GM18858 (cell line): ENCODE measurements around the gene SLC26A9.

Source experiments
- ATAC-seq: cut with Tn5 transposase; IDR thresholded peaks from one replicate; pipeline ENCODE4 v1.9.1; 2021; ENCODE audit not compliant: unreplicated experiment

The SLC26A9 gene, protein sequence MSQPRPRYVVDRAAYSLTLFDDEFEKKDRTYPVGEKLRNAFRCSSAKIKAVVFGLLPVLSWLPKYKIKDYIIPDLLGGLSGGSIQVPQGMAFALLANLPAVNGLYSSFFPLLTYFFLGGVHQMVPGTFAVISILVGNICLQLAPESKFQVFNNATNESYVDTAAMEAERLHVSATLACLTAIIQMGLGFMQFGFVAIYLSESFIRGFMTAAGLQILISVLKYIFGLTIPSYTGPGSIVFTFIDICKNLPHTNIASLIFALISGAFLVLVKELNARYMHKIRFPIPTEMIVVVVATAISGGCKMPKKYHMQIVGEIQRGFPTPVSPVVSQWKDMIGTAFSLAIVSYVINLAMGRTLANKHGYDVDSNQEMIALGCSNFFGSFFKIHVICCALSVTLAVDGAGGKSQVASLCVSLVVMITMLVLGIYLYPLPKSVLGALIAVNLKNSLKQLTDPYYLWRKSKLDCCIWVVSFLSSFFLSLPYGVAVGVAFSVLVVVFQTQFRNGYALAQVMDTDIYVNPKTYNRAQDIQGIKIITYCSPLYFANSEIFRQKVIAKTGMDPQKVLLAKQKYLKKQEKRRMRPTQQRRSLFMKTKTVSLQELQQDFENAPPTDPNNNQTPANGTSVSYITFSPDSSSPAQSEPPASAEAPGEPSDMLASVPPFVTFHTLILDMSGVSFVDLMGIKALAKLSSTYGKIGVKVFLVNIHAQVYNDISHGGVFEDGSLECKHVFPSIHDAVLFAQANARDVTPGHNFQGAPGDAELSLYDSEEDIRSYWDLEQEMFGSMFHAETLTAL

DNA sequence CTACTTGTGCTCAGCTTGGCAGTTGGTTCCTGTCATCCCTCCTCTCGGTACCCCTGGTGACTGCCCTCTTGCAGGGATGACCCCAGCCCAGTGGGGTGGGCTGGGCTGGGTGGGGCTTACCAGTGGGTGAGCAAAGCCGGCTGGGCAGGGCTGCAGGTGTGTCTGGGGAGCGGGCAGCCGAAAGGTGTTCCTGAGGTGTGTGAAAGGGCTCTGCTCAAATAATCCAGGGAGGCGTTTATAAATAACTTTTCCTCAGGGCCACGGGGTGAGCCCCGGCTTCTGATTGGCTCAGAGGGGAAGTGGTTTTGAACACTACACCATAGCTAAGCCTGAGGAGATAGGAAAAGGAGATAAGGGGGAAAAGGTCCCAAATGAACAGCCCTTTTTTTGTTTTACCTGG lies at the start of gene SLC26A9:
TSS of gene SLC26A9 (minus strand) at position 212 of the 400 bp plus-strand sequence. CDS start 7,636 bp downstream, outside the sequence.
- no peak for ATAC-seq

GRCh38 chr1:205992218-205992882 lies 49.1 kb upstream of the SLC26A9 start:
- no peak for ATAC-seq

DNA sequence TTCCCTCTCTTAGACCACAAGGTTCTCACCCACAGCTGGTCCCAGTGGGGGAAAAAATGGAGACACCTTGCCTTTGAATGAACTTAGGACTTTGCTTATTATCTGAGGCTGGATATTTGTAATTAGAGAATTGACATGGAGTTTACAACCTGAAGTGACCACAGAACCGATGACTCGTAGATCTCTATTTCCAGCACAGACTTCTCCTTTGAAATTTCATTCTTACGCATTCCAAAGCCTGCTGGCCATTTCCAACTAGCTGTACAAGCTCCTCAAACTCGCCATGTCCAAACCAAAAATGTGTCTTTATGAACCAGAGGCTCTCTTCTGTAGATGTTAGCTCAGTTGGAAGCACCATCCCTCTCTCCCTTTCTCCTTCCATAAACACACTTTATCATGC lies 48.0 kb upstream of the SLC26A9 start:
- ATAC-seq = no peak

DNA sequence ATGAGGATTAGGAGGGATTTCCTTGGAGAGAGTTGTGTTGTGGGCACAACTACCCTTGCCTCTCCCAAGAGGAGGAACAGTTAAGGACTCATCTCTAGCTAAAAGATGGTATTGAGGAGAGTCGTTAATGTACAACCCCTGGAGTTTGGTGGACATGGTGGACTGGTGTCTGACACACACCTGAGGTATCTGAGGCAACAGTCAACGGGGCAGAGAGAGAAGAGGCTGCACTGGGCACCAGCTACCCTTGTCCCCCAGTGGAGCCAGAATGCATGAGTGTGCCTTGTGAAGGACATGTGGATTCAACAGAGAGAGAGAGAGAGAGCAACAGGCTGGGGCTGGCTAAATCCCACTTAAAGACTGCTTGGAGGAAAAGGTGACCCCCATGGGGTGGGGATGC lies 47.0 kb upstream of the SLC26A9 start:
- no peak for ATAC-seq

GRCh38 chr1:205989786-205990185 lies 46.5 kb upstream of the SLC26A9 start:
- ATAC-seq = no peak

DNA sequence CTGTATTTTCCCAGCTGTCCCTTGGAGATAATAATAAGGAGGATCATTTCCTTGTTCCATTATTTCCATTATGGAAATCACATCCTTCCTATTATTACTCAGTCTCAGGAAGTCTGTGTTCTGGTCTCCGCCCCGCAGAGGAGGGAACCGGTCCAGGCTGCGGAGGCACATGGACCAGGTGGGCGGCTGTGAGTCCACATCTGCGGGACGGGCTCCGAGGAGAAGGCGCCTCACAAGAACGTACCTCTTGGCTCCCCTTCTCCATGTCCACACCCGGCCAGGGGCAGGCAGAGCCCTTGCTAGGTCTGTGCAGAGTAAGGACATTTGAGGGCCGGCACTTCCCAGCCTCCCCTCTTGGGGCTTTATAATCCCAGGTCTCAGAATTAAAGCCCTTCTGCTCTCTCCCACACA lies 45.3 kb upstream of the SLC26A9 start:
- no peak for ATAC-seq

- no peak for ATAC-seq
Observed at GRCh38 chr1:205986861-205987260, 43.6 kb upstream of the SLC26A9 start.

DNA sequence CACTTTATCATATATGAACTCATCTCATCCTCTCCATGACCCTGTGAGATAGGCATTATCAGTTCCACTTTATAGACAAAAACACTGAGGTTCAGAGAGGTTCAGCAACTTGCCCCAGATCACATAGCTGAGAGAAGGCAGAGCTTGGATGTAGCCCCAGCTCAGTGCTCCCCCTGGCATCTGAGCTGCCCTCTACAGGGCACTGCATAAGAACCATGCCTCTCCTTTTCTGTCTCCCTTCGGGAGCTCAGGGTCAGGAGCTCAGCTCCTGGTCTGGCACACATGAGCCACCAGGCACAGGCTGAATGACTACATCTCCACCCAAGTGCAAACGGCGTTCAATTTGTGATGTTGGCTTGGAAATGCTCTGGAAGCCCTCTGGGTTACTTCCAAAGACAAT lies 43.0 kb upstream of the SLC26A9 start:
- ATAC-seq = no peak

DNA sequence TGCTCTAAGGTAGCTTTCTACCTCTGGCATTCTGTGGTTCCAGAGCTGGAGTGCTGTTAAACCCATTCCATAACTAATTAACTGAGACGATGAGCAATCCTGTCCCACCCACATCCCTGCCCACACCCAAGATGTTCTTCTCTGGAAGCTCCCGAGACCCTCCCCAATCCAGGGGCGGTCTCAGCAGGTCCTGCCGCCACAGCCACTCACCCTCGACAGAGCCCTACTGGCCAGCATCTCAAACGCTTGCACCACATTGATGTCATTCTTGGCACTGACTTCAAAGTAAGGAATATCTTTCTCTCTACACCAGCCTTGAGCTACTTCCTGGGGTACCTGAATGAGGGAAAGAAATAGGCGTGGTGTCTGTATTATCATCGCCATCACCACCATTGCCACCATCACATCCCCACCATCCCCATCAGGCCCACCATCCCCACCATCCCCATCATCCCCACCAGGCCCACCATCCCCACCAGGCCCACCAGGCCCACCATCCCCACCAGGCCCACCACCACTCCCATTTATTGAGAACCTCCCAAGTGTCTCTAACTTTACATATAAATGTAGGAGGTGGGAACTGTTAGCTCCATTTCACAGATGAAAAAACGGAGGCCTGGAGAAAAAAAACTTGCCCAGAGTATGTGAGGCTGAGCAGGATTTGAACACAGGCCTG lies 42.2 kb upstream of the SLC26A9 start:
- ATAC-seq = no peak

DNA sequence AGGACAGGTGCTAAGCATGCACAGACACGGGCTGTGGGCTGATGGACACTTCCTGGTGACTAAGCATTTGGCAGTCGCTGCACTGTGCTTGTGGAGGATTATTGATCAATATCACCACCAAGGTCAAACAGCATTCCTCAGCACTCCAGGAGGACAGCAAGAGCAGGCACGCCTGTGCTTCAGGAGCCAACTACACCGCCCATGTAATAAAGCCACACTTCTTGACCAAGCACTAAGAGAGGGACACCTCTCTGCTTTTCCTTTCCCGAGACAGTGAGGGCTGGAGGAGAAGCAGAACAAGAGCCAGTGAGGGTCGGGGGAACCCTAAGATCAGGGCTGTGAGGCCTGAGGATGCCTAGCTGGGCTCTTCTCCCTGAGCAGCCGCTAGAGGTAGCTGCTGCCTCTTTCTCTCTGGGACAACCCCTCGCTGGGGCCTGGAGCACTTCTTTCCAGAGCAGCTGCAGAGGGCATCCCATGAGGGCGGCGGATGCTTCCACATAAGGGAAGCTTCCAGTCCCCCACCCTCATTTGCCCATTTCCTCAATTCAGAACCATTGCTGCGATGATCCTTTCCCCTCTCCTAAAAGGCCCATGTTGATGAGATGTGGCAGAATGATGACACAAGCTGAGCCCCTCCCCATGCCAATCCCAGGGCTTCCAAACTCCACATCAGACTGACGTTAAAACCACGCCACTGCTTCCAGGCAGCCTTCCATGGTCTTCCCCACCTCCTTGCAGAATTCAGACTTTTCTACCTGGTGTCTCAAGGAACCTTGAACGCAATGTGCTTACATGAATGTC lies 40.9 kb upstream of the SLC26A9 start:
- no peak for ATAC-seq

- ATAC-seq = no peak
Observed at GRCh38 chr1:205981257-205981656, 38.0 kb upstream of the SLC26A9 start.

GRCh38 chr1:205980237-205980870 lies 37.1 kb upstream of the SLC26A9 start:
- no peak for ATAC-seq

- ATAC-seq = no peak
Observed at GRCh38 chr1:205979301-205979700, 36.0 kb upstream of the SLC26A9 start.

DNA sequence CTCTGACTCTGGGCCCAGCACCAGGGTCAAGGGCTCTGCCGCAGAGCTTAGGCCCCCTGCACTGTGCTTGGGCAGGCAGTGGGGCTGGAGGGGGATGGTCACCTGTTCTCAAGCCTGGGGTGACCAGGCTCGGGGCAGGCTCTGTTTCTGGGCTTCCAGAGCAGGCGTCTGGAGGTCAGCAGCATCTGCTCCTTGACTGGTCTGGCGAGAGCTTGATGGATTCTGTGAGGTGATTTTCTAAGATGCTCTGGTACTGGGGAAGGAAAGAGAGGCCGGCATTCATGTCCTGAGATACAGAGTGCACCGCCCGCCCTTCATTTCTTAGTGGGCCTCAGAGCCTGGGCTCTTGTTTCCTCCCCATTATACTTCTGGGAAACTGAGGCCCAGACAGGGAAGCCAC lies 35.4 kb upstream of the SLC26A9 start:
- no peak for ATAC-seq

DNA sequence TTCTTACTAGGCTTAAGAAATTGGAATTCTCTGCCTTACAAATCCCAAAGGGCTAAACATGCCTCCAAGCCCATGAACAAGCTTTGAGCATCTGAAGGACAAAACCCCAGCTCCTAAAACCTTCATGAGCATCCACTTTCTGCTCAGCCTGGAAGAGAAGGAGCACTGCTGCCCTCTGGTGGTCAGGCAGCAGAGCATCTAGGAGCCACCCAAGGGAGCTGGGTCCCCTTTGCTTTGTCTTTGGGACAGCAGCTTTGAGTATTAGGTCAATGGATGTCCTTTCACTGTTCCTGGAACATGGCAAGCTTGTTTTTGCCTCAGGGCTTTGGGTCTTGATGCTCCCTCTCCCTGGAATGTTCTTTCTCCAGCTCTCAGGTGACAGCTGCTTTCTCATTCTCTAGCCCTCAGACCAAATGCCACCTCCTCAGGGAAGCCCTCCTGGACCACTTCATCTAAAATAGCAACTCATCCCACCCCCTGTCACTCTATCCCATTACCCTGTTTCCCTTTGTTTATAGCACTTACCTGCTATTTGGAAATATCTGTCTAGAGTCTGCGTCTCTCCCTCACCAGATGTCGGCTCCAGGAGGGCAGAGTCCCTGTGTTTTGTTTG lies 34.3 kb upstream of the SLC26A9 start:
- ATAC-seq = no peak

DNA sequence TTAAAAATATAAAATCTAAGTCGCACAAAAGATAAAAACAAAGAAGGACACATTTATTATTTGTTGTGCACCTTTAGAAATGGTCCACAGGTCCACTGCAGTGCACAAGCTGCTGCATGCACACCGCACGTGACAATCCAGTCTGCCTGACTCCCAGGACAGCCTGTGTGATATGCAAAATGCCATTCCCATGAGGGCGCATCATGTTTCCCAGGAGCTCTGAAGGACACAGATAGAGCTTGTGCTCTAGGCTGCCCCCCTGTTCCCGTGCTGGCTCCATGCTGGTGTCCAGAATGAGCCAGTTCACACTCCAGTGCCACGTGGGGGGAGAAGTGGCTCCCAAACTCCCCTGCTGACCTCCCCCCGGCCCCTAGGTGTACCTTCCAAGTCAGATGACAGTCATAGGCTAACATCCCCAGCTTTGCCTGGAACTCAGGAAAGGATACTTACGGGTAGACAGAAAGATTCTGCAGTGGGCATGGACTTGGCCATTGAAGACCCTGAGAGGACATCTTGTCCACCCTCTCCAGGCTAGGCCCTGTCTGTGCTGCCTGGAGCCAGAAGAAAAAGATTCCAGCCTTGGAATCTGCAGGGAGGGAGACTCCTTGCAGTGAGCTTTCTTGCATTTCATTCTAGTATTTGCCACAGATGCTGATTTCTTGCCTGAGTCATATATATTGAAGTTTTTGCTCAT lies 33.6 kb upstream of the SLC26A9 start:
- no peak for ATAC-seq

- ATAC-seq = no peak
Observed at GRCh38 chr1:205976036-205976435, 32.8 kb upstream of the SLC26A9 start.

DNA sequence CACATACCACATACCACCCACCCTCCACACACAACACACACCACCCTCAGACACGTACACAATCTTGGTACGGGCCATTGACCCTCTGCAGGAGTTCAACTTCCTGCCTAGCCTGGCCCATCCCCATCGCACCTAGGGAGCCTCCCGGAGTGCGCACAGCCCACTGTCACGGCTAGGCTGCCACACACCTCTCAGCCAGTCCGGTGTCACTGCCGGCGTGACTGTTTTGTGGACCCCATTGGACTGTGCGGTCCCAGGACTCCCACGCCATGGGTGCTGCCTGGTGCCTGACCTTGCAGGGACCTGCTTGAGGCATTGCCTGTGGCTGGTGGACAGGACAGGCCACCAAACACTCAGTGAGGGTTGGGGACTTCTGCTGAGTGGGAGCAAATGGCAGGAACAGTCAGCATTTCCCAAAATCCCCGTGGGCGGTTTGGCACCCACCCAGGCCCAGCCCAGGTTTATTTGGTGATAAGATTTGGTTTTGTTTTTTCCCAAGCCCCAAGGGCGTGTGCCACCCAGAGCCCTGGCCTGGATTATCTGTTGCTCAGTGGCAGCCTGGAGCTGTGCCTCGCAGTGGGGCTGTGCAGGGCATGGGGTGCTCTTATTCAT lies 32.2 kb upstream of the SLC26A9 start:
- ATAC-seq = no peak
